HUES64 (cell line): ENCODE data around the gene CFAP46.
"Not testable (repeated sequence)": the region's sequence is repeated elsewhere in the genome, so short reads cannot be mapped to it uniquely, and the experiment has no call there.

Experiments used
- H3K27ac ChIP-seq: 2 replicates; pipeline ENCODE4 v1.7.0; 2013; ENCODE audit warnings: low read depth, low read length, inconsistent platforms
- H3K27me3 ChIP-seq: 2 replicates; pipeline ENCODE4 v1.6.1; 2013; ENCODE audit warnings: mild to moderate bottlenecking, low read length; ENCODE audit not compliant: insufficient read depth
- H3K36me3 ChIP-seq: 2 replicates; pipeline ENCODE4 v1.6.1; 2013; ENCODE audit warnings: mild to moderate bottlenecking, low read length; ENCODE audit not compliant: insufficient read depth
- H3K4me1 ChIP-seq: 2 replicates; pipeline ENCODE4 v1.6.1; 2013; ENCODE audit warnings: mild to moderate bottlenecking, low read length, moderate library complexity; ENCODE audit not compliant: insufficient read depth
- H3K4me3 ChIP-seq: 2 replicates; pipeline ENCODE4 v1.5.1; 2013; ENCODE audit warnings: mild to moderate bottlenecking, low read length, moderate library complexity
- H3K9ac ChIP-seq: 2 replicates; pipeline ENCODE4 v1.6.1; 2013; ENCODE audit warnings: mild to moderate bottlenecking, low read depth, low read length
- H3K9me3 ChIP-seq: 2 replicates; pipeline ENCODE4 v1.6.1; 2013; ENCODE audit warnings: low read depth, low read length; ENCODE audit not compliant: insufficient read depth
- WGBS: fragments of 150-250, 120-280 bp; methylation state at CpG from one replicate; pipeline ENCODE4 v1.1.7; 2013; ENCODE audit warnings: missing lambda C conversion rate; 5-methylcytosine and 5-hydroxymethylcytosine counted together

The CFAP46 gene

DNA sequence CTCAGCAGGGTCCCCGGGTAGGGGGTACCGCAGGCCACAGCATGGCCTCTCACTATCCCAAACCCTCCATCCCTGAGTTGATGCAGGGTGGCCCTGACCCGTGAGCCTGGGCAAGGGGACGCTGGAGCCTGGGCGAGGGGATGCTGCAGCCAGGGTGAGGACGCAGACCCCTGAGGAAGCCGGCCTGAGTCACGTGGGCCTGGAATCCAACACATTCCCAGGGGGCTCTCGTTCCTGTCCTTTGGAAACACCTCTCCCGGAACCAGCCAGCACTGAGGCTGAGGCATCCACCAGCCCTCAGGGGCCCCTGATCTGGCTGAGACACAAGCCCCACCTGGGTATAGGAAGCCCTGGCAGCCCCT lies 95.0 kb downstream of the CFAP46 start:
- Histone ChIP-seq H3K27me3 (no peaks in the 10 kb centered on the region), H3K9me3 (peaks cover 10% of the 10 kb centered on the region), H3K36me3 (no peaks in the 10 kb centered on the region), H3K4me3 (no peak overlapping the region), H3K9ac (no peak overlapping the region), H3K4me1 (no peaks in the 10 kb centered on the region), H3K27ac (no peak overlapping the region)
- WGBS: 96% methylated on average over 10 of the region's 10 CpGs

DNA sequence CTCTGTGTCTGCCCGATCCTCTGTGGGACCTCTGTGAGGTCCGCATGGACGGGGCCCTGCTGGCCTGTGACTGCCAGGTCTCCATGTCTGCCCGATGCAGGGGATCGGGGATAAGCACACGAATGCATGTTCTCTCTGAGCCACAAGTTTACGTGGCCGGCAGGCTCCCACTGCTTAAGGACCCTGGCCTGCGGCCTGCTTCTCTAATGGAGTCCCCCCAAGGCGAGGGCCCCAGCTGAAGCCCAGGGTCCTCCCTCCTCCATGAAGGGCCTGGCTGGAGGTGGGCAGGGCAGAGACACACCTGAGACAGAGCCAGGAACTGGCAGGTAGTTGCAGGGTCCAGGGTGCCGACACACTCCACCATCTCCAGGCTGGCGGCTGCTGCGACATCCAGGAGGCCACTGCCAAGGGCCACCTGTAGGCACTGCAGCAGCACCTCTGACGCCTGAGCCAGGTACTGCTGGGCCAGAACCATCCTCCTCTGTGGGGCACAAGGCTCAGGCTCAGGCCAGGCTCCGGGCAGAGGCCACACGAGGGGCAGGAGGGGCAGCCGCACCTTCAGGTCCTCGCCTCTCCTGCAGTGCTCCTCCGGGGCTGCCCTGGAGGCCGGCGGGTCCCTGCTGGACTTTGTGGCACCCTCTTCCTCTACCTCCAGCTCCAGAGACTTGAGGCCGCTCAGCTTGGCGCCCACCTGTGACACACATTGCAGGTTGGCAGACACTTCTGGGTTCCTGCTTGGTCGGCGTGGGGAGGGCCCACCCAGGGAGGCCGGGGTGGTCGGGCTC lies 95.5 kb downstream of the CFAP46 start:
- Histone ChIP-seq H3K4me1 (no peaks in the 10 kb centered on the region), H3K27ac (no peak overlapping the region), H3K9ac (no peak overlapping the region), H3K4me3 (no peak overlapping the region), H3K9me3 (peaks cover 14% of the 10 kb centered on the region), H3K36me3 (no peaks in the 10 kb centered on the region), H3K27me3 (no peaks in the 10 kb centered on the region)
- WGBS: 95% methylated on average over 27 of the region's 27 CpGs

- H3K4me1 ChIP-seq: no peaks in the 10 kb centered on the region
- H3K4me3 ChIP-seq: no peak overlapping the region
- H3K27ac ChIP-seq: no peak overlapping the region
- H3K9me3 ChIP-seq: peaks cover 16% of the 10 kb centered on the region
- H3K27me3 ChIP-seq: no peaks in the 10 kb centered on the region
- 94% methylated on average over 33 of the region's 33 CpGs for WGBS
- no peaks in the 10 kb centered on the region for H3K36me3 ChIP-seq
- no peak overlapping the region for H3K9ac ChIP-seq
Observed at GRCh38 chr10:132845780-132846595, 96.4 kb downstream of the CFAP46 start.

DNA sequence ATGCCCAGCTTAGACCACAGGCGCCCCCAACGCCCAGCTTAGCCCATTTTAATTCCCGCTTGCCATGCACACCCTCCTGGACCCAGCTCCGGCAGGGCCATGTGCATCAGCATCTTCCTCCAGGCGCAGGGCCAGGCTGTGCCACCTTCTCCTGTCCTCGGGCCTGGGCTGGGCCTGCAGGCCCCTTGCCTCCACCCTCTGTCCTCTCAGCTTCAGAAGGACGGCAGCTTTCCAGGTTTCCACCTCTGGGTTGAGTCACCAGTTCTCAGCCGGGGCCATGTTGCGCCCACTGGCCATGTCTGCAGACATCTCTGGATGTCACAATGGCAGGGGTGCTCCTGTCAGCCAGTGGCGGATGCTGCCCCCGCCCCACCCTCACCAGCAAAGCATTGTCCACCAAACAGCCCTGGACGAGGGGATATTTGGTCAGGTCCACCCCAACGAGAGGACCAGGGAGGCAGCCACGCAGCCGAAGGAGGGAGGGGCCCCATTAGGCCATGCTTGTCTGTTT lies 97.3 kb downstream of the CFAP46 start:
- Histone ChIP-seq H3K27ac (no peak overlapping the region), H3K36me3 (no peaks in the 10 kb centered on the region), H3K4me1 (no peaks in the 10 kb centered on the region), H3K4me3 (no peak overlapping the region), H3K9me3 (peaks cover 16% of the 10 kb centered on the region), H3K9ac (no peak overlapping the region), H3K27me3 (no peaks in the 10 kb centered on the region)
- 92% methylated on average over 15 of the region's 15 CpGs for WGBS

- Histone ChIP-seq H3K27me3 (no peaks in the 10 kb centered on the region), H3K9me3 (peaks cover 16% of the 10 kb centered on the region), H3K36me3 (no peaks in the 10 kb centered on the region), H3K4me3 (no peak overlapping the region), H3K27ac (no peak overlapping the region), H3K9ac (no peak overlapping the region), H3K4me1 (no peaks in the 10 kb centered on the region)
- 94% methylated on average over 20 of the region's 20 CpGs for WGBS
Observed at GRCh38 chr10:132844069-132844809, 98.1 kb downstream of the CFAP46 start.

GRCh38 chr10:132843276-132843675 lies 99.1 kb downstream of the CFAP46 start:
- not testable (repeated sequence) for H3K9ac ChIP-seq, H3K27me3 ChIP-seq, H3K4me1 ChIP-seq, H3K4me3 ChIP-seq, H3K36me3 ChIP-seq, H3K27ac ChIP-seq
- peaks cover 16% of the 10 kb centered on the region for H3K9me3 ChIP-seq
- WGBS: 96% methylated on average over 10 of the region's 10 CpGs

- Histone ChIP-seq H3K36me3 (no peaks in the 10 kb centered on the region), H3K27me3 (no peaks in the 10 kb centered on the region), H3K9ac (no peak overlapping the region), H3K4me3 (no peak overlapping the region), H3K4me1 (no peaks in the 10 kb centered on the region), H3K27ac (no peak overlapping the region), H3K9me3 (peaks cover 16% of the 10 kb centered on the region)
- WGBS: 82% methylated on average over 3 of the region's 3 CpGs
Observed at GRCh38 chr10:132842397-132842796, 100.0 kb downstream of the CFAP46 start.

- peaks cover 16% of the 10 kb centered on the region for H3K9me3 ChIP-seq
- 81% methylated on average over 3 of the region's 3 CpGs for WGBS
- H3K36me3 ChIP-seq: no peaks in the 10 kb centered on the region
- H3K4me3 ChIP-seq: no peak overlapping the region
- no peak overlapping the region for H3K9ac ChIP-seq
- H3K27me3 ChIP-seq: no peaks in the 10 kb centered on the region
- no peaks in the 10 kb centered on the region for H3K4me1 ChIP-seq
- H3K27ac ChIP-seq: no peak overlapping the region
Observed at GRCh38 chr10:132841615-132841975, 100.8 kb downstream of the CFAP46 start.

DNA sequence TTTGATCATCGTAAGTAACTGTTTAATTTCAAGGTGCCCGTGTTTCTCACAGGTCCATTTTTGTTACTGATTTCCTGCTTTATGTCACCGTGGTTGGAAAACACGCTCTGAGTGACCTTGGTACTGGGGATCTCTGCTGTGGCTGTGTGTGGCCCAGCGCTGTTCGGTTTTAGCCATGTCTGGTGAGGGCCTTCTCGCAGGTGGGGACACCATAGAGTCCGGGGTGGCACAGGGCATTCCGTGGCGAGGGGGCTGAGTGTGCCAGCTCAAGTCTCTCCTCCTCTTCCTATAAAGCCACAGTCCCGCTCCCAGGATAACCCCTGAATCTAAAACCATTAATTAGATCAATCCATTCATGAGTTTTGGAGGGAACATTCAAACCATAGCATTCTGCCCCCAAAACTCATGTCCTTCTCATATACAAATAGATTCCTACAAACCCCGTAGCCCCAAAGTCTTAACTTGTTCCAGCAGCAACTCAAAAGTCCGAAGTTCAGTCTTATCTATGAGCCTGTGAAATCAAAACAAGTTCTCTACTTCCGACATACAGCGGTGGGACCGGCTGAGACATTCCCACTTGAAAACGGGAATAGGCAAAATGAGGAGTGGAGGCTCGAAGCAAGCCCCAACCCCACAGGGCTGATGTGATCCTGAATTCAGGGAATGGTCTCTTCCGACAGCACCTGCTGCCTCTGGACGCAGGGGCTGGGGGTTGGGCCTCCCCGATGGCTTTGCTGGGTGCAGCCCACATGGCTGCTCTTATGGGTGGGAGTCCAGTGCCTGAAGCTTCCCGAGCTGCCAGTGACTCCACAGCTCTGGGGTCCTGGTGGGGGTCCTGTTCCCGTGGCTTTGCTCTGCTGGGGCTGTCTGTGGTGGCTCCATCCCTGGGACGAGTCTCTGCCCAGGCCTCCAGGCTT lies 101.4 kb downstream of the CFAP46 start:
- Histone ChIP-seq H3K9me3 (peaks cover 16% of the 10 kb centered on the region), H3K4me3 (no peak overlapping the region), H3K27ac (no peak overlapping the region), H3K36me3 (no peaks in the 10 kb centered on the region), H3K9ac (no peak overlapping the region), H3K4me1 (no peaks in the 10 kb centered on the region), H3K27me3 (no peaks in the 10 kb centered on the region)
- WGBS: 94% methylated on average over 24 of the region's 24 CpGs

DNA sequence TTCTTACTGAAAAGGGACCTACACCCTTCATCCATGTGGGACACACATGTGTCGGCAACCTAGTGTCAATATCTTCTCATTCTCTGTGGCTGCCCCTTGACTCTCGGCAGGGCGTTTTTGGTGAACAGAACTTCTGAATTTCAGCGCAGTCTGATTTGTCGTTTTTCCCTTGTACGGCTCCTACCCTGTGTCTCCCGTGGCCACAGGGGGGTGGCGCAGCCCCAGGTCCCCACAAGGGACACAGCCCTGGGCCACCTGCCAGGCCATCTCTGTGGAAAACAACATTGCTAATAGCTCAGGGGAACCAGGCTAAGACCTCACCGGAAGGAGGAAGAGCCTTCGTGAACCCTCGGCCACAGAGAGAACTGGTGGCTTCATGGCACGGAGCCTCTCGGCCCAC lies 103.3 kb downstream of the CFAP46 start:
- H3K36me3 ChIP-seq: no peaks in the 10 kb centered on the region
- H3K27me3 ChIP-seq: no peaks in the 10 kb centered on the region
- peaks cover 16% of the 10 kb centered on the region for H3K9me3 ChIP-seq
- H3K4me3 ChIP-seq: no peak overlapping the region
- WGBS: 91% methylated on average over 13 of the region's 13 CpGs
- no peak overlapping the region for H3K9ac ChIP-seq
- H3K27ac ChIP-seq: no peak overlapping the region
- no peaks in the 10 kb centered on the region for H3K4me1 ChIP-seq
